ENCODE measurements around the gene ZFYVE1. TPM values are rescaled to one million over a fixed set of nuclear protein-coding genes. Genes with fewer than 3 reads are reported as not detected.
A peak's percentile ranks its signal among the peaks of the same experiment; 100 is the strongest.
"Not testable (repeated sequence)": the region's sequence is repeated elsewhere in the genome, so short reads cannot be mapped to it uniquely, and the experiment has no call there.

ZFYVE1 gene
- total RNA-seq, 3 donors from 2014 or later = 18.7 to 22.2 (median 22.1) TPM

DNA sequence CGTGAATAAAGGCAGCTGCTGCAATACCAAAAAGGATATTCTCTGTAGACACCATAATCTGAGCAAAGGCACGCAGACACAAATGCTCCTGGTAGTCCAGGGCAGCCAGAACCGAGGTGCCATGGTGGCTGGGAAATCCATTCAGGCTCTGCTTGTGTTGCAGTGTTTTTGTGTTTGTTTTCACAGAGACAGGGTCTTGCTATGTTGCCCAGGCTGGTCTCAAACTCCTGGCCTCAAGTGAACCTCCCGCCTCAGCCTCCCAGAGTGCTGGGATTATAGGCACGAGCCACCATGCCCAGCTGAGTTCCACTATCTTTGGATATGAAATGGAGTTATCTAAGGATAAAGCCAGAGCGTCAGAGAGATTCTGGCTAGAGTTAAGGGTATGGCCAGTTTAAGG is 60.9 kb downstream of the ZFYVE1 start:
- Histone ChIP-seq H3K4me3 (no peak overlapping the region), H3K4me1 (no peaks in the 10 kb centered on the region), H3K27ac (no peak overlapping the region), H3K27me3 (no peaks in the 10 kb centered on the region), H3K9me3 (no peaks in the 10 kb centered on the region), H3K36me3 (no peaks in the 10 kb centered on the region)
- TF ChIP-seq POLR2AphosphoS5 (IDR thresholded peaks at IDR 0.05) (no peak), POLR2A (IDR thresholded peaks at IDR 0.05) (no peak), CTCF (IDR thresholded peaks at IDR 0.05) (no peak)
- intact Hi-C loops (cut with DNase I; ENCODE audit: low total_unique reads) = no loop called here
- no peak for DNase-seq (ENCODE audit: low spot score in 2 of 2)

DNA sequence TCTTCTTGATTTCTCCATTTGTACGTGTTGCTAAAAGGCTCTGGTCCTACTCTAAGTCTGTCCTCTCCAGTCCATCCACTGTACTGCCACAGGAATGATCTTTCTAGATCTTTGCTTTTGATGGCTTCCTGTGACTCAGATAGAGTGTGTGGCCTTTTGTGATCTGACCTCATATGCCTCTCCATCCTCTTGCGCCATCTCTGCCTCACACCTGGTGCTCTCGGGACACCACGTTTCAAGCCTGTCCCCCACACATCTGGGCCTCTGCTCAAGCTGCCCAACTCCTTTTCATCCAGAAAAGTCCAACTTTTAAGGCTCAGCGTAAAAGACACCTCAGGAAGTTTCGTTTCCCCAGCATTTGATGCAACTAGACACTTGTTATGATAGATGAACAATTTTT is 61.7 kb downstream of the ZFYVE1 start:
- H3K27ac ChIP-seq = no peak overlapping the region
- intact Hi-C loops (cut with DNase I; ENCODE audit: low total_unique reads) = no loop called here
- no peaks in the 10 kb centered on the region for H3K27me3 ChIP-seq
- H3K9me3 ChIP-seq = no peaks in the 10 kb centered on the region
- no peaks in the 10 kb centered on the region for H3K4me1 ChIP-seq
- H3K36me3 ChIP-seq = no peaks in the 10 kb centered on the region
- no peak for TF ChIP-seq POLR2AphosphoS5 (IDR thresholded peaks at IDR 0.05)
- TF ChIP-seq POLR2A (IDR thresholded peaks at IDR 0.05) = no peak
- no peak for TF ChIP-seq CTCF (IDR thresholded peaks at IDR 0.05)
- no peak overlapping the region for H3K4me3 ChIP-seq
- DNase-seq (ENCODE audit: low spot score in 2 of 2) = no peak

DNA sequence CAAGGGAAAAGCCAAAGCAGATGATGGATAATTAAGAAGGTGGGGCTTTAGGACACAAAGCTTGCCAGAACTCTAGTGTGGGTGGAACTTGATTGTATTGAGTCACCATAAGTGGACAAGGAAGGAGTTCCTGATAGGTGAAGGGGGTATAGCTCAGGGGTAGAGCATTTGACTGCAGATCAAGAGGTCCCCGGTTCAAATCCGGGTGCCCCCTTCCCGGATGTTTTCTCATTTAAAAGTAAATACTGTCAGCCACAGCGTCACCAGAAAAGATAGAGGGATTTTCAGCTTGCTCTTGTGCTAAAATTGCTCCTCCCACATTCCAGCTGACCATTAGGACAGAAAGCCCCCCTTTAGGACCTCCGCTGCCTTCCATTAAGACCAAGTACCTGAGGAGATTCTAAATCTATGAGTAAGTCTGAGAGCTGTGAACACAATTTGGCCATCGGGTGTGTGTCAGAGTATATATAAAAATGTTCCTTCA is 64.0 kb downstream of the ZFYVE1 start:
- Histone ChIP-seq H3K9me3 (no peaks in the 10 kb centered on the region), H3K27me3 (no peaks in the 10 kb centered on the region), H3K27ac (no peak overlapping the region), H3K36me3 (no peaks in the 10 kb centered on the region), H3K4me3 (no peak overlapping the region), H3K4me1 (no peaks in the 10 kb centered on the region)
- TF ChIP-seq POLR2A (IDR thresholded peaks at IDR 0.05) (no peak), CTCF (IDR thresholded peaks at IDR 0.05) (no peak), POLR2AphosphoS5 (IDR thresholded peaks at IDR 0.05) (no peak)
- no peak for DNase-seq (ENCODE audit: low spot score in 2 of 2)
- intact Hi-C loops (cut with DNase I; ENCODE audit: low total_unique reads) = no loop called here

GRCh38 chr14:72962336-72962754 is 64.6 kb downstream of the ZFYVE1 start:
- H3K4me3 ChIP-seq; H3K4me1 ChIP-seq; DNase-seq (ENCODE audit: low spot score in 2 of 2); H3K9me3 ChIP-seq; intact Hi-C loops (cut with DNase I; ENCODE audit: low total_unique reads); H3K27me3 ChIP-seq; H3K36me3 ChIP-seq: not testable (repeated sequence)
- peak overlapping the region in 1 of 2 donors; percentile 65 for H3K27ac ChIP-seq

- TF ChIP-seq POLR2AphosphoS5 (IDR thresholded peaks at IDR 0.05) (no peak), POLR2A (IDR thresholded peaks at IDR 0.05) (no peak), CTCF (IDR thresholded peaks at IDR 0.05) (no peak)
- Histone ChIP-seq H3K27me3 (no peaks in the 10 kb centered on the region), H3K4me1 (no peaks in the 10 kb centered on the region), H3K27ac (peak overlapping the region; percentile 12 to 65), H3K9me3 (no peaks in the 10 kb centered on the region), H3K36me3 (no peaks in the 10 kb centered on the region), H3K4me3 (no peak overlapping the region)
- peak in 1 of 2 donors; percentile 60 for DNase-seq (ENCODE audit: low spot score in 2 of 2)
- intact Hi-C loops (cut with DNase I; ENCODE audit: low total_unique reads) = no loop called here
Observed at GRCh38 chr14:72961579-72962335, 65.1 kb downstream of the ZFYVE1 start.

- DNase-seq (ENCODE audit: low spot score in 2 of 2); H3K36me3 ChIP-seq; H3K4me3 ChIP-seq; H3K4me1 ChIP-seq; H3K27me3 ChIP-seq; intact Hi-C loops (cut with DNase I; ENCODE audit: low total_unique reads); H3K9me3 ChIP-seq: not testable (repeated sequence)
- peak overlapping the region in 1 of 2 donors; percentile 57 for H3K27ac ChIP-seq
Observed at GRCh38 chr14:72961016-72961415, 65.9 kb downstream of the ZFYVE1 start.

Measured in breast epithelium (tissue), 4 donors.